ENCODE results near the gene FAM13C.

FAM13C gene

DNA sequence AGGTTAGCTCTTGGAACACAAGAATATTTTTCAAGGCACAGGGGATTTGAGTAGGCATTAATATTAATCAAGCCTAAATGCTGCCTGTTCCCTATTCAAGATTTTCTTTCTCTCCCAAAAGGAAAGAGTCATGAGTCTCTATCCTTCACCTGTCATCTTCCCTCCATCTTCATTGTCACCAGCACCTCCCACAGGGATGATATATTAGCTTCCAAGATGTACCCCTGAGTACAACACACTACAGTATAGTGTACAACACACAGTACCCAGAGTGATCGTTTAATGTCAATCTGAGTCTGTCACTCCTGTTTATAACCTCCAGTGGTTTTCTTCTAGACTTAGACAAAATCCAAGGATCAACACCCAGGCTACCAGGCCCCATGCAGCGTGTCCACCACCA is 50.1 kb downstream of the FAM13C start:
- no peak for DNase-seq

DNA sequence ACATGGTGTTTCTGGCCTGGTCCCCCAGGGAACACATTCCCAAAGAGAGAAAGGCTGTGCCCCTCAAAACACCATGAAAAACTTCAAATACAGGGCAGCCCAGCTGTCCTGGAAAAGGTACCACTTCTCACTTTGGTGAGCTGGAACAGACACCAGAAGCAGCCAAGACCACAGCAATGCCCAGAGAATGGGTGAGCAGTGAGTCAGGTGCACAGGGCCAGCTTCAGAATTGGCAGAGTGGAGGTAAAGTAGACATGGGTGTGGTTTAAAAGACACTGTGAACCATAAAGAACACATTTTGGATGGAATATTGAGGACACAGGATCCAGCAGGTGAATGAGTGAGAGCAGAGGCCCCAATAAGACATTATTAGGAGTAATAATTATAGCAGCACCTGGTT is 51.3 kb downstream of the FAM13C start:
- no peak for DNase-seq

DNA sequence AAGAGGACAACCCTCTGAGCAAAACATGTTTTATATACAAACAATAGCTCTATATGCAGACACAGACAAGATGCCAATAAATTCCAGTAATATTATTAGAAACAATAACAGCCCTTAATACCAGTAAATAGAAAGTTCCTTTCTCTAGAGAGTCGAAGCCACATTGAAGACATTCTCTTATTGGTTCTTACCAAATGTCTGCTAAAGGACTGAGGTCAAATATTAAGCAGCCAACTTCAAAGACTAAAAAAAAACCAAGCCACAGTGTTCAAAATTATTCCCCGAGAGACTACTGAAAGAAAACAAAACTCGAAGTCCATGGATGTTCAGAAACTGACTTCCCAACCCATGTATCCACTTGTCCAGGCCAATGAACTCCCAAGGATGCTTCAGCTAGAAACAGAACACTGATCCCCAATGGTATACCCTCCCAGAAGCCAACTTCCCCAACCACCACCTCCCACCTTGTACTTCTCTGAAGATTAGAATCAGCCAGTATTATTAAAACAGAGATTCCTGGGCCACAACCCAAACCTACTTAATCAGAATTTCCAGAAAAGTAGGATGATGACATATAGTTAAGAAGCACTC is 51.9 kb downstream of the FAM13C start:
- DNase-seq: no peak

DNA sequence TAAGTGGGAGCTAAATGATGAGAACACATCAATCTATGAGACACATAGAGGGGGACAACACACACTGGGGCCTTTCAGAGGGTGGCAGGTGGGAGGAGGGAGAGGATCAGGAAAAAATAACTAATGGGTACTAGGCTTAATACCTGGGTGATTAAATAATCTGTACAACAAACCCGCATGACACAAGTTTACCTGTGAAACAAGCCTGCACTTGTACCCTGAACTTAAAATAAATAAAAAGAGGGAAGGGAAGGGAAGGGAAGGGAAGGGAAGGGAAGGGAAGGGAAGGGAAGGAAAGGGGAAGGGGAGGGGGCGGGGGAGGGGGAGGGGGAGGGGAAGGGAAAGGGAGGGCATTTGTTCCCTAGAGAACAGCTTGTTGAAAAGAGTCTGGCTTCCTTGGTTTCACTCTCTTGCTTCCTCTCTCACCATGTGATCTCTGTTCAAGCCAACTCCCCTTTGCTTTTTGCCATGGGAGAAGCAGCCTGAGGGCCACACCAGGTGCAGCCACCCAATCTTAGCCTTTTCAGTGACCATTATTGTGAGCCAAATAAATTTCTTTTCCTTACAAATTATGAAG is 57.7 kb downstream of the FAM13C start:
- DNase-seq: peak; percentile 5

DNA sequence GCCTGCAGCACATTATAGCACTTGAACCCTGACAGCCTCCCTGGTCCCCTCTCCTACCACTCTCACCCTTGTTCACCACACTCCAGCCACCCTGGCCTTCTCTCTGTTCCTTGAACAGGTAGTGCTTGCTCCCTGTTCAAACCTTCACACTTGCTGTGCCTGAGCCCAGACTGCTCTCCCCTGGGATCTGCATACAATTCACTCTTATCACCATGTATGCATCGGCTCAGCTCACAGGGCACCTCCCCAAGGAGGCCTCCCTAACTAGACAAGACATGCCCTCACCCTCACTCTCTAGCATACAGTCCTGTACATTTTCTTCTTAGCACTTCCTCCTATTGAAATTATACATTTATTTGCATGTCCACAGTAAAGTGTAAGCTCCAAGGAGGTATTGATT is 59.3 kb downstream of the FAM13C start:
- DNase-seq: peak; percentile 54

DNA sequence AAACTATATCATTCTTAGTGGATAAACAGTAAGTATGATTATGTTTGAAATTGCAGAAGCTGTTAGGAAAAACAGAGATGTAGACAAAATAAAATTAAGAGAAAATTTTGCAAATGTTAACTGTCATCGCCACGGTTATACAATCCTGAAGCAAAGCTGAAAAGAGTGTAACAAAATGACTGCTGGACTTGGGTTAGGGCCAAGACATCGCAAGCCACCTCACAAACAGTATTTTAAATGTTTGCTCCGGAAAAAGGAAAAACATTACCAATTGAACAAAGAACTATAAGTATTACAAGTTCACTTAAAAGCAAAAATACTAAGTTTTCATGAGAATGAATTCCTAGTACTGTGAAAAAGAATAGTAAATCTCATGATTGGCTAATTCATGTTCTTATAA is 60.0 kb downstream of the FAM13C start:
- DNase-seq: no peak

DNA sequence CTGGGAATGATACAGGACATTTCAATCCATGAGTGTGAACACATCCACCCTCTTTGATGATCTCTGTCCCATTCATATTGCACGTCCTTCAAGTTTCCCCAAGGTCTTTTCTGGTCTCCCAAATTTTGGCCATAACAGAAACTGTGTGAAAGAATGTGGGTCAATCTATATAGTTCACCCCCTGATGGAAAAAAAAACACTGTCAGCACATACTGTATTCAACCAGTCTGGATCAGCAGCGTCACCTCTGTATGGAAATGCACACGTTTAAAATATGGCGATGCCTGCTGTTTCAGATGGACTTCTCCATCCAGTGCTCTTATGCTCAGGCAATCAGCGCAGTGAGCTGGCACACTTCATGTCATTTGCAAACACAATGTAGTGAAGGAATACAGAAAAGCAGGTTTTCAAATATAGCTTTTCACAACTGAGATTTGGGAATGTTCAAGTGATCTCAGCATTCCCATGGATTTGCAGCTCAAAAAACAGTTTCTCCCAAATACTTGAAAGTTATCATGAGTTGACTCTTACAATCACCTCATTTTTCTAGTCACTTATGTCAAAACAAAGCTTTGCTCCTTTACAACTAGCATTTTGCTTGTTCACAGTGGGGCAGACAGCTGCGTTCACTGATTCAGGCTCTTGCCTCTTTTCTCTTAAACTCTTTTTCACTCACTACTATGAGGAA is 61.1 kb downstream of the FAM13C start:
- DNase-seq: no peak

DNA sequence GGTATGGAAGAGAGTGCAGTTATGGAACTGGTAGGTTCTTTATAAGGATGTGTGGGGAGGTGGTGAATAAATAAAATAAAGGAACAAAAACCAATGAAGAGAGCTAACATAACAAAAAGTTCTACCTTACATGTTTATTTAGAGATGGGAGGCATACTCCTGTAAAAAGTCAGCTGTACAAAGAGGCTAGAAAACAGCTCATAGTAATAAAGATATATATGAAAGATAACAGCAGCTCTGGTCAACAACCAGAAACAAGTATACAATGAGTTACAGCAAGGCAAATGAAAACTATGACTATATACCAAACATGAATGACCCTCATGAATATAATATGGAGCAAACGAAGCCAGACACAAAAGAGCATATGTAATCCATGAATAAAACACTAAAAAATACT is 62.0 kb downstream of the FAM13C start:
- no peak for DNase-seq

DNA sequence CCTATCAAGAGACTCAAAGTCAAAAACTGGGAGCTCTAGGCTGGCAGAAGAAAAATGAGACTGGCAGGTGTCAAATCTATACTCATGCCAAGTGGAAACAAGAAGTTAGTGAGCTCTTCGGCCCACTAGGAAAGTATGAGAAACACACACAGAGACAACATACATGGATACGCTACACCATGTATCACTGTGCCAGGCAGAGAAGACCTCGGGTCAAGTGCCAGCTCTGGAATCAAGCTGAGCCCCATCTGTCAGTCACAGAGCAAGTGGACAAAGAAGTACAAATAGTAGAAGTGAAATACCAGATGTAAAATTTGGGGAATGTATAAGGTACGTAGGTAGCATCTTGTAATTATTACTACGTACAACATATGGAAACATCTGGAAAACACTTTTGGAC is 62.4 kb downstream of the FAM13C start:
- no peak for DNase-seq

DNA sequence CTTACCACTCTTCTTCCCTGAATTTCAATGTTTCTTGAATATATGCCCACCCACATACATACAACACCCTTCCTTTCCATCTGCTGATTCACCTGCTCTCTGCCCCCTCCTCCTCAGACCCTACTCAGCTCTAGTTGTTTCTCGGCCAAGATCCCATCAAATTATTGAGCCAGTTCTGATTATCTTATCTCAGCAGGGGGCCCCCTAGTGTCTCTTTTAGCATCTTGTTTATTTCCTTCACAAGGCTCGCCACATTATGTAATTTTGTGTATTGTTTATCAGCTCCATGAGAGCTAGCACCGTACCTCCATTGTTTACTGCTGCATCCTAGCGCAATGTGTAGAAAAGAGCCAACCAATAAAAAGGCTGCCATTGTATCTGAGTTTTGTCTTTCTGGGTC is 71.9 kb downstream of the FAM13C start:
- no peak for DNase-seq

DNA sequence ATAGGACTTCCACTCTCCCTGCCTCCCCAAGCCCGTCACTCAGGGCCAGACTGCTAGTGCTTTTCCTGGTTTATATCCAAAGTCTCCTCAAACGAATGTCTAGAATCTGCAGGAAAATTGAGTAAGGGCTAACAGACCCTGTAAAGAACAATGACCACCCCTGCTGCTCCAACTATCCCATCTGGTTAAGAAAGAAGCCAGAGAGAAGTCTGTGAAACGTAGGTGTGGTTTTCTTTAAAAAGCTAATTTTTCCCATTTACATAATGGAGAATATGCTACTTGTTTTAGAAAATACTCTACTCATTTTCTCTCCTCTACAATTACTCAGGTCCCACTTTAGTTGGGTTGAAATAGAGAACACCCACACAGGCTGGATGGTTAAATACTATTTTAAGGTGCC is 72.5 kb downstream of the FAM13C start:
- no peak for DNase-seq

DNA sequence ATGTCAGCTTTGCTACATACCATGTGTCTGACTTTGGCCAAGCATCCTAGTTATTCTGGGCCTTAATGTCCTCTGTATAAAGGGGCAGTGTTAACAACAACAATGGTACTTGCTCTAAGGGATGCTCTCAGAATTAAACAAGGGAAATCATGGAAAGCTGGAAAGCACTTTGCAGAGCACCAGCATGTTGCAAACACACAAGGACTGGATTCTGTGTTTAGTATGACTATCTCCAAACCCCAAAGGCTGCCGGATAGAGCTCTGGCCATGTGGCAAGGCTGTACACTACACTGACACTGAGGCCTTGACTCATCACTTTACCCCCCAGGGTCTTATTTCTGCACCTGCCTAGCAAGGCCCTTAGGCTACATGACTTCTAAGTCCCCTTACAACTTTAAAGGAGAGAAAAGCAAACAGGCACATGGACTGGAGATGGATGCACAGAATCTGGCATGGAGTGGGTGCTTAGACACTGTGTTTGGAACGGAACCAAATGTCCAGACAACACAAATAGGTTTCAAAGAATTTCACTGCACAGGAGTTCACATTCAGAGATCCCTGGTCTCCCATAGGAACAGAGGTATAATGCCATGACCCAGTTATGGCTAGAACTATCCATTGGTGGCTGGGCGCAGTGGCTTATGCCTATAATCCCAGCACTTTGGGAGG is 74.6 kb downstream of the FAM13C start:
- peak; percentile 46 for DNase-seq

DNA sequence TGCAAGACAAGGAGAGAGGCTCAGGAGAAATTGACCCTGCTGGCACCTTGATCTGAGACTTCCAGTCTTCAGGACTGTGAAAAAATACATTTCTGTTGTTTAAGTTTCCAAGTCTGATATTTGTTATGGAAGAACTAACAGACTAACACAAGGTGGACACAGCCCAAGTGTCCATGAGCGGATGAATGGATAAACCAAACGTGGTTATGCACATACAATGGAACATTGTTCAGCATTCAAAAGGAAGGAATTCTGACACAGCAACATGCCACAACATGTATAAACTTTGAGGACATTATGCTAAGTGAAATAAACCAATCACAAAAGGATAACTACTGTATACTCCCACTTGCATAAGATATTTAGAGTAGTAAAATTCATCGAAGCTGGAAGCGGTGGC is 76.5 kb downstream of the FAM13C start:
- DNase-seq: no peak

DNA sequence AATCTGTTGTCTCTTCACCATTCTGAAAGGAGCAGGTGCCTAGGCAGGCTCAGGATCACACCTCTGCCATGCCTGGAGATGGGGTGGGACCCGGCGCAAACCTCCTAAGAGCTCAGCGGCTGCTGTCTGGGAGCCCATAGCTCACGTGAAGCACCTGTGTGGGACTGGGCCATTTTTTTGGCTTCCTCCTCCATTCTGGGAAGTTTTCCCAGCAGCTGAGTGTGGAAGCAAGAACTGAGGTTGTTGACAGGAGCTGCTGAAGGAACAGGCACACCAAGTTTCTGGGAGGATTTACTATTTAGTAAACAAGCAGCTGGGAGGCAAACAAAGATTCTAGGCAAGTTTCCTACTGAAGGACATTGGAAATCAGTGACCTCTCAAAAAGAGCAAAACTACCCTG is 77.3 kb downstream of the FAM13C start:
- DNase-seq: no peak

DNA sequence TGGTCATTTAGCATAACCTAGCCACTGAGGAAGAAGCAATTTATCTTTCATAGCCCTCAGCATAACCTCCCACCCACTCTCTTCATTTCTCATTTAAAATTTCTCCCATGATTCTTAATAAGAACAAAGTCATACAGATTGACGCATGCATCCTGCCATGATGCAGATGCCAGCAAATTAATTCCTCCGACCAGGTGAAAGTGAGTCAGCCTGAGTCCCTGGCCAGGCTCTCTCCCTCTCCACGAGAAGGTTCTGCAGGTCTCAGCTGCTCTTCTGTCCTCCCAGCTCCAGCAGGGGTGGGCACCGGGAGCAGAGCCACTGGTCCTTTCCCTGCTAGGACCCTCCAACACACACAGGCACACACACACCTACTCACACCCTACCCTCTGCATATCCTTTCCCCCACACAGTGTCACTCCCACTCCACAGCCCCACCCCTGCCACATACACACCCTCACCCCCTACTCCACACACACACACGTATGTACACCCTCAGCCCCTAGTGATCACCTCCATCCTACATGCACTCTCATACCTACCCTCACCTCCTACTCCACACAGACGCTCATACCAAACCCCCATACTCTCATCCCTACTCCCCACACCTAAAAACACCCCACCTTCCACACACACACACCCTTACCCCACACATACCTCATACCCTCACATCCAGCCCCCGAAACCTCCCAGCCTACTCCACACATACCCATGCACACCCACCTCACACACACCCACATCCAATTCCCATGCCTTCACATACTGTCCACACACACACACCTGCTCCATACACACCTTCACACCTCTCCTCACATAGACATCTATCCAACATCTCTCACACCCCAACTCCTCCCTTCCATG is 78.0 kb downstream of the FAM13C start:
- DNase-seq: no peak

DNA sequence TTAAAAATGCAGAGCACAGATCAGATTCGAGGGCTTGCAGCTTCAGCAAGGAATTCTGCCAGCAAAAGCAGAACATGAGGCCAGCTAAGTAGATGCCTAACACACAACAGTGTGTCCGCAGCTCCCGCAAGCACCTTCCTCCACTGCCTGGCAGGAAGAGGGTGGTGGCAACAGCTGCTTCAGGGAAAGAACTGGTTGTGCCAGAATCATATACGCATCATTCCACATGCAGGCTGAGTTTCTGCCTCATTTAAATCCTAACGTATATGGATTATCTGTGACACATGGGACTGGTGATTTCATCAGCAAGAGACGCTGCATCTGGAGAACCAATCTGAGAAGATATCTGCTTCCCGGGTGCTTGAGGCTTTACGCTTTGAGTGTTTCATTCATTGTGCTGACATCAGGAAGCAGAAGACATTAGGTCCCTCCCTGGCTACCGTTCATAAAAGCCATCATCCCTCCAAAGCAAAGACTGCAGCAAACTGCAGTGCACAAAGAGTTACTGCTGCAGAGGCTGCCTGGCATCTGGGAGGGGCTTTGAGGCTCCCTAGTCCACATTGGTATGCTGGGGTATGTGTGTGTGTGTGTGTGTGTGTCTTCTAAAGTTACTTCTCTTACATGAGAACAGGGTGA is 78.8 kb downstream of the FAM13C start:
- DNase-seq: peak; percentile 30

DNA sequence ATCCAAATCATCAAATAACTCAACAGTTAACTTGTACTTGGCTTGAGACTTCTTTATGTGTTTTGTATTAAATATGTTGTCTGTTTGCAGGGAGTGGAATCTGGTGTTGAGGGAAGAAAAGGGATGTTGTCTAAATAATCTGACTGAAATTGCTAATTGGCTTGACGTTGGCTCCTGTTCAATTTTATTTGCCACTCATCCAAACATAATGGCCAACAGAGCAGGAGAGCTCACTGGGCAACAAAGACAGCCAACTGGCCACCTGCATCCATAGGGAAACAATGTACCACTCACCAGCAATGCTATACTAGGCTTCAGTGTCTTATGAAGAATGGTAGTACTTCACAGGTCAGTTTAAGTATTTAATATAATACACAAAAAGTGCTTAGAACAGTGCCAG is 80.5 kb downstream of the FAM13C start:
- DNase-seq: peak; percentile 48

DNA sequence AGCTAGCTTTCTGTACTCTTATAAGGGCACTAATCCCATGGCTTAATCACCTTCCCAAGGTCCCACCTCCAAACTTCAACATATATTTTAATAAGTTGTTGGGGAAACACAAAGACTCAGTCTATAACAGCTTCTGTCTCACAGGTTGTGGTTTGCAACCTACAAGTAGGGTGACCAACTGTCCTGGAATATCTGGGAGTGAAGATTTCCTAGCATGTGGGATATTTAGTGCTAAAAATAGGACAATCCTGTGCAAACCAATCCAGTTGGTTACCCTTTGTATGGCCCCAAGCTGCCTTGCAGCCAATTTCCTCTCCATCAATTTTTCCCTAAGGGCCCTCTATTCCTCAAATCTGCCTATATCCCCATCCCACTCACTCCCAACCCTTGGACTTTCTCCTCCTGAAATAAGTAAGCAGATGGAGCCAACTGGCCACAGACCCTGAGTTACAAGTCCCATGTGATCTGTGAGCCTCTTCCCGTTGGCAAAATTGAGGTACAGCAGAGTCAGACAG is 82.3 kb downstream of the FAM13C start:
- DNase-seq: no peak

DNA sequence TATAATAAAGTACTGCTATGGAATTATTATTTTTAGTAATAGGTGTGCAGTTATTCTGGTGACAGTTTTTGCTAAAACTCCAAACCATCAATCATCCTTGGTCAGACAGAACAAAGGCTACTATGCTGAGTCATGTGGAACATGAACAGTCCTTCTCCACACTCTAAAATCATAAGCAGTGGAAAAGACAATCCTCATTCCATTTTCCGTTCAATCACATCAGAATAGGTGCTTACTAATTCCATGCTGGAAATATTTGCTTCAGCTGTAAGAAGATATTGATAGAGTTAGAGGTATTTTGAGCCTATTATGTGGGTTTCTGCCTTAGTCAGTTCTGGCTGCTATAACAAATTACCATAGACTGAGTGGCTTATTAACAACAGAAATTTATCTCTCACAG is 82.9 kb downstream of the FAM13C start:
- DNase-seq: peak; percentile 6

DNA sequence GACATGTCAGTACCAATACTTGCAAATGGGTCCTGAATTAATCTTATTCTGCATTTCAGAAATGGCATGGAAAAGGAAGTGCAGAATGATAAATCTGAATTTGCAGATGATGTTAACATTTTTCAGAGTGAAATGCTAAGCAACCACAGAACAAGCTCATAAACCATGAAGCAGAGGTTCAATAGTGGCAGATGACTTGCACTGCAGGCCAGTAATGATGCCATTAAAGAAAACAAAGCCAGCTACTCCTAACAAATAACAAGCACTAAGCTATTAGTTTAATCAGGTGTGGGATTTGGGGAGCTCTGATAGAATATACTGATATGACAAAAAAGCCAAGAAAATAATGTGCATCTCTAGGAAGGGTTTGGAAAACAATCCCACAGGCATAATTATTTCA is 85.4 kb downstream of the FAM13C start:
- DNase-seq: peak; percentile 53

DNA sequence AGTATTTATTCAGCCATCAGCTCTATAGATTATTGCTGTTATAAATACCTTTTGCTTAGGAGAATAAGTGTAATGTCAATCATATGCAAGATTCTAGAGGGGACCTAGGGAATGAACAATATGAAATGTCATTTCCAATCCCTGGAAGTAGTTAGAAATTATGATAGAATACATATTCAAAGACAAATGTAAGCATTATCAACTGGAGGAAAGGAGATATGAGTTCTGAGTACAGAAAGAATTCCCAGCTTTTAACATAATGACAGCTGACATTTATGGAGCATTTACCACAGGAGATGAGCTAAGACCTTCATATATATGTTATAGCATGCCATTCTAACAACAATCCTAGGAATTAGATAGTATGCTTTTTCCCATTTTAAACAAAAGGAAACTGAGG is 86.2 kb downstream of the FAM13C start:
- no peak for DNase-seq

DNA sequence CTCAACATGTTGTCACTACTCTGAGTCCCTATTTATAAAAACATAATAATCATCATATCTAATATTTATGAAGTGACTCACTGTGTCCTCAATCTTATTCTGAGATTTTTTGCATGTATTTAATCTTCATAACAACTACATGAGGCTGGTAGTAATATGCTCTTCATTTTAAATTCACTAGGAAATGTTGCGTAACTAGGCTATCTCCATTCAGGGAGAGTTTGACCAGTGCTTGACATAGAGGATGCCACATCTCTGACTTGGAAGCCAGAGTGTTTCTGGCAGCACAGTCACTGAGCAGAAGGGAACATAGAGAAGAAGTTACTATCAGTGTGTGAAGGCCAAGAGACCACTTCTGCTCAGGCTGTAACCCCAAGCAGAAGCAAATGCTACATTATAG is 88.9 kb downstream of the FAM13C start:
- no peak for DNase-seq

DNA sequence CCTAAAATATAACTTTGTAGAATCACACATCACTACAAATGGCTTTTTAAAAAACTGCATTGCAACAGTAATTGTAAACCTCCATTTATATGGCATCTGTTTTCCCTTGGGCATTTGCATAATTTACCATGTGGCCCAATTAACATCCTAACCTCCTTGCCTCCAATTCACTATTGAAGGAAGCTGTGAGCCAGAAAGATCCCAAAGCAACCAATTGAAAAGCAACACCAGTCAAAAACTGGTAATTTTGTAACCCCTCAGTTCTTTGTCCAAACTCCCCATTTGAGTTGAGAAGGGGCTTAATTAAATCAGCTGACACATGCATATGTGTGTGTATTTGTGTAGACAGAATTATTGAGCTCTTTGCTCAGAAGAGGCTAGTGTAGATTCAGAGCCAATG is 90.3 kb downstream of the FAM13C start:
- DNase-seq: peak; percentile 76
